Panc1 (cell line): ENCODE data around the gene VIT.

Experiments used
- POLR2AphosphoS5 ChIP-seq: IDR thresholded peaks from 2 replicates; pipeline ENCODE4 v1.6.1; 2012; ENCODE audit warnings: mild to moderate bottlenecking, low read depth, low read length, moderate library complexity
- SIN3A ChIP-seq: IDR thresholded peaks from 2 replicates; pipeline ENCODE4 v1.6.1; 2012; ENCODE audit warnings: low read depth, mild to moderate bottlenecking, low read length, moderate library complexity, borderline replicate concordance; ENCODE audit not compliant: insufficient read depth
- TCF7L2 ChIP-seq: IDR thresholded peaks from 2 replicates; pipeline ENCODE4 v1.6.1; 2011; ENCODE audit warnings: mild to moderate bottlenecking, low read depth, low read length, inconsistent platforms
- TF ChIP-seq, protein P1 (sequence below): fragments of 450-650 bp; IDR thresholded peaks from 2 replicates; pipeline ENCODE4 v1.5.1; 2017; ENCODE audit warnings: mild to moderate bottlenecking
- TF ChIP-seq, protein P2 (sequence below), 2 experiments: IDR thresholded peaks; 2 replicates each; pipeline ENCODE4 v1.6.1; 2011 to 2012; ENCODE audit warnings: low read depth in 2 of 2, control low read depth in 1 of 2, low read length in 1 of 2, mild to moderate bottlenecking in 1 of 2, moderate library complexity in 1 of 2; ENCODE audit not compliant: insufficient read depth in 1 of 2

DNA sequence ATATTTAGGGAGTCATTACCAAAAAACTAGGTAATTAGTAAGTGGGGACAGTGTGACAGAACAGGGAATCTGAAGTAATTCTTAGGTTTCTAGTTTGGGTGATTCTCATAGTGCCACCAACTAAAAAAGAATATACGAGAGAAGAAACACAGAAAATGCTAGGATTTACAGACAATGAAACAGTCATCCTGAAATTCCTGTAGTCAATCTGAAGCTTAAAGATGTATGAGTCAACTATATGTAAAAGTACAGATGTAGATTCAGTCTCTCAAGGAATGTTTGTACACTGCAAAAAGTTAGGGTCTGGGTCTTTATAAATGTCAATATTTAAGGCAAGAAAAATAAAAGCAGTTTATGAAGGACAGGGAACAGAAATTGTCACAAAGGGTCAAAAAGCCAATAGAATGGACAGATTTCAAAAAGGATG, 162.9 kb downstream of the VIT start:
- TF ChIP-seq, protein P1, sequence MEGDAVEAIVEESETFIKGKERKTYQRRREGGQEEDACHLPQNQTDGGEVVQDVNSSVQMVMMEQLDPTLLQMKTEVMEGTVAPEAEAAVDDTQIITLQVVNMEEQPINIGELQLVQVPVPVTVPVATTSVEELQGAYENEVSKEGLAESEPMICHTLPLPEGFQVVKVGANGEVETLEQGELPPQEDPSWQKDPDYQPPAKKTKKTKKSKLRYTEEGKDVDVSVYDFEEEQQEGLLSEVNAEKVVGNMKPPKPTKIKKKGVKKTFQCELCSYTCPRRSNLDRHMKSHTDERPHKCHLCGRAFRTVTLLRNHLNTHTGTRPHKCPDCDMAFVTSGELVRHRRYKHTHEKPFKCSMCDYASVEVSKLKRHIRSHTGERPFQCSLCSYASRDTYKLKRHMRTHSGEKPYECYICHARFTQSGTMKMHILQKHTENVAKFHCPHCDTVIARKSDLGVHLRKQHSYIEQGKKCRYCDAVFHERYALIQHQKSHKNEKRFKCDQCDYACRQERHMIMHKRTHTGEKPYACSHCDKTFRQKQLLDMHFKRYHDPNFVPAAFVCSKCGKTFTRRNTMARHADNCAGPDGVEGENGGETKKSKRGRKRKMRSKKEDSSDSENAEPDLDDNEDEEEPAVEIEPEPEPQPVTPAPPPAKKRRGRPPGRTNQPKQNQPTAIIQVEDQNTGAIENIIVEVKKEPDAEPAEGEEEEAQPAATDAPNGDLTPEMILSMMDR, result no peak
- TF ChIP-seq, protein P2, sequence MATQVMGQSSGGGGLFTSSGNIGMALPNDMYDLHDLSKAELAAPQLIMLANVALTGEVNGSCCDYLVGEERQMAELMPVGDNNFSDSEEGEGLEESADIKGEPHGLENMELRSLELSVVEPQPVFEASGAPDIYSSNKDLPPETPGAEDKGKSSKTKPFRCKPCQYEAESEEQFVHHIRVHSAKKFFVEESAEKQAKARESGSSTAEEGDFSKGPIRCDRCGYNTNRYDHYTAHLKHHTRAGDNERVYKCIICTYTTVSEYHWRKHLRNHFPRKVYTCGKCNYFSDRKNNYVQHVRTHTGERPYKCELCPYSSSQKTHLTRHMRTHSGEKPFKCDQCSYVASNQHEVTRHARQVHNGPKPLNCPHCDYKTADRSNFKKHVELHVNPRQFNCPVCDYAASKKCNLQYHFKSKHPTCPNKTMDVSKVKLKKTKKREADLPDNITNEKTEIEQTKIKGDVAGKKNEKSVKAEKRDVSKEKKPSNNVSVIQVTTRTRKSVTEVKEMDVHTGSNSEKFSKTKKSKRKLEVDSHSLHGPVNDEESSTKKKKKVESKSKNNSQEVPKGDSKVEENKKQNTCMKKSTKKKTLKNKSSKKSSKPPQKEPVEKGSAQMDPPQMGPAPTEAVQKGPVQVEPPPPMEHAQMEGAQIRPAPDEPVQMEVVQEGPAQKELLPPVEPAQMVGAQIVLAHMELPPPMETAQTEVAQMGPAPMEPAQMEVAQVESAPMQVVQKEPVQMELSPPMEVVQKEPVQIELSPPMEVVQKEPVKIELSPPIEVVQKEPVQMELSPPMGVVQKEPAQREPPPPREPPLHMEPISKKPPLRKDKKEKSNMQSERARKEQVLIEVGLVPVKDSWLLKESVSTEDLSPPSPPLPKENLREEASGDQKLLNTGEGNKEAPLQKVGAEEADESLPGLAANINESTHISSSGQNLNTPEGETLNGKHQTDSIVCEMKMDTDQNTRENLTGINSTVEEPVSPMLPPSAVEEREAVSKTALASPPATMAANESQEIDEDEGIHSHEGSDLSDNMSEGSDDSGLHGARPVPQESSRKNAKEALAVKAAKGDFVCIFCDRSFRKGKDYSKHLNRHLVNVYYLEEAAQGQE (IDR thresholded peaks at IDR 0.05; ENCODE audit: insufficient read depth in 1 of 2, low read depth in 2 of 2, low read length in 1 of 2), result no peak
- TF ChIP-seq SIN3A (no peak), TCF7L2 (no peak), POLR2AphosphoS5 (no peak)
